PC-3 (cell line): ENCODE measurements around the gene LUC7L3. TPM values are rescaled to one million over a fixed set of nuclear protein-coding genes. Genes with fewer than 3 reads are reported as not detected.

Source experiments
- ATAC-seq: fragments of 200-7000 bp; cut with Tn5 transposase; 2 replicates; pipeline ENCODE4 v1.9.1; 2020; ENCODE audit warnings: mild to moderate bottlenecking, moderate library complexity
- BruUV-seq: library from RNA; stranded (reverse); fragments of 400-500 nt; replicated peaks from 2 replicates; lab custom pipeline; 2021; lab: Mats Ljungman, UMichigan
- CTCF ChIA-PET: fragments of 300-600 bp; sonication (Branson Sonifier 250); formaldehyde crosslinking; loops from one replicate; lab custom pipeline; 2022; ENCODE audit warnings: antibody characterized with exemption; lab: Charles Lee
- POLR2A ChIA-PET: fragments of 300-600 bp; sonication (Branson Sonifier 250); formaldehyde crosslinking; loops from one replicate; lab custom pipeline; 2022; ENCODE audit warnings: antibody characterized with exemption; ENCODE audit not compliant: unreplicated experiment; lab: Charles Lee
- DNase-seq: peaks from one replicate; pipeline ENCODE4 v3.0.0-alpha.2; 2015
- H2AFZ ChIP-seq: fragments of 300-600 bp; sonication (generic); 2 replicates; pipeline ENCODE4 v1.6.0; 2016; ENCODE audit warnings: antibody characterized with exemption, low read length
- H3F3A ChIP-seq: fragments of 300-600 bp; sonication (generic); one replicate; pipeline ENCODE4 v1.6.0; 2017; ENCODE audit warnings: antibody characterized with exemption, low read length, control low read depth, mild to moderate bottlenecking; ENCODE audit not compliant: unreplicated experiment
- H3K27ac ChIP-seq: fragments of 300-600 bp; sonication (generic); 2 replicates; pipeline ENCODE4 v1.5.1; 2016; ENCODE audit warnings: mild to moderate bottlenecking, low read length
- H3K27me3 ChIP-seq: fragments of 300-600 bp; sonication (generic); 2 replicates; pipeline ENCODE4 v1.6.1; 2016; ENCODE audit warnings: low read length, mixed read lengths
- H3K36me3 ChIP-seq: fragments of 300-600 bp; sonication (generic); 2 replicates; pipeline ENCODE4 v1.6.1; 2016; ENCODE audit warnings: low read depth, mixed run types, low read length, mixed read lengths
- H3K4me1 ChIP-seq: fragments of 300-600 bp; sonication (generic); 2 replicates; pipeline ENCODE4 v1.5.1; 2016; ENCODE audit warnings: low read length; ENCODE audit not compliant: insufficient read depth
- H3K4me2 ChIP-seq: fragments of 300-600 bp; sonication (generic); 2 replicates; pipeline ENCODE4 v1.6.0; 2016; ENCODE audit warnings: low read length
- H3K4me3 ChIP-seq: fragments of 300-600 bp; sonication (generic); 2 replicates; pipeline ENCODE4 v1.5.1; 2016; ENCODE audit warnings: mild to moderate bottlenecking, low read length, mixed read lengths
- H3K79me2 ChIP-seq: fragments of 300-600 bp; sonication (generic); 2 replicates; pipeline ENCODE4 v1.6.1; 2017; ENCODE audit warnings: low read length, mixed read lengths
- H3K9ac ChIP-seq: fragments of 300-600 bp; sonication (generic); 2 replicates; pipeline ENCODE4 v1.6.0; 2016; ENCODE audit warnings: mild to moderate bottlenecking, low read length
- H3K9me2 ChIP-seq: fragments of 300-600 bp; sonication (generic); replicated peaks from 2 replicates; pipeline ENCODE4 v1.6.1; 2016; ENCODE audit warnings: mixed run types, low read length, mixed read lengths
- H3K9me3 ChIP-seq: fragments of 300-600 bp; sonication (generic); 2 replicates; pipeline ENCODE4 v1.6.1; 2016; ENCODE audit warnings: low read length, mixed read lengths
- H4K20me1 ChIP-seq: fragments of 300-600 bp; sonication (generic); 2 replicates; pipeline ENCODE4 v1.6.1; 2016; ENCODE audit warnings: low read length, mixed read lengths
- CTCF ChIP-seq: fragments of 300-600 bp; sonication (generic); conservative IDR thresholded peaks from 2 replicates; pipeline ENCODE4 v1.5.1; 2017; ENCODE audit warnings: antibody characterized with exemption, low read depth, mild to moderate bottlenecking, low read length
- EZH2 ChIP-seq: fragments of 300-600 bp; sonication (generic); IDR thresholded peaks from one replicate; pipeline ENCODE4 v1.6.1; 2017; ENCODE audit warnings: antibody characterized with exemption, mild to moderate bottlenecking, low read length; ENCODE audit not compliant: unreplicated experiment
- EZH2phosphoT487 ChIP-seq: fragments of 300-600 bp; sonication (generic); IDR thresholded peaks from 2 replicates; pipeline ENCODE4 v1.6.1; 2018; ENCODE audit warnings: mild to moderate bottlenecking, antibody characterized with exemption, low read length, borderline replicate concordance
- intact Hi-C: fragments of 100-400 bp; cut with micrococcal nuclease; formaldehyde crosslinking; loops from 2 replicates; pipeline ENCODE4 v1.9.0; 2023
- total RNA-seq: library from RNA; depleted of rRNA; stranded (reverse); fragments of >200 nt; gene quantifications from 2 replicates; pipeline ENCODE4 v1.2.3, GENCODE V29; 2014

The LUC7L3 gene
- total RNA-seq, 1 experiment from 2014 or later = 43.0 TPM

GRCh38 chr17:50710650-50711049 lies 8.8 kb upstream of the LUC7L3 start:
- Histone ChIP-seq H3K4me2 (no peak overlapping the region), H3K27me3 (no peaks in the 10 kb centered on the region), H3K9me2 (no peaks in the 10 kb centered on the region), H3K9ac (no peak overlapping the region), H3K27ac (no peak overlapping the region), H2AFZ (no peak overlapping the region), H3K36me3 (no peaks in the 10 kb centered on the region), H4K20me1 (no peaks in the 10 kb centered on the region), H3K79me2 (peaks cover 35% of the 10 kb centered on the region), H3F3A (no peaks in the 10 kb centered on the region), H3K4me1 (peaks cover 17% of the 10 kb centered on the region), H3K4me3 (no peak overlapping the region), H3K9me3 (no peaks in the 10 kb centered on the region)
- intact Hi-C loops = no loop called here
- no peak for ATAC-seq
- ChIA-PET CTCF (no interaction called here), POLR2A (no interaction called here)
- BruUV-seq = no TSS peak
- no peak for DNase-seq
- TF ChIP-seq EZH2 = no peak
- TF ChIP-seq CTCF = no peak
- no peak for TF ChIP-seq EZH2phosphoT487

GRCh38 chr17:50712641-50713040 lies 6.8 kb upstream of the LUC7L3 start:
- no peak overlapping the region for H3K27ac ChIP-seq
- DNase-seq = no peak
- no peaks in the 10 kb centered on the region for H3K9me3 ChIP-seq
- CTCF ChIA-PET = no interaction called here
- no peak overlapping the region for H2AFZ ChIP-seq
- H3K9ac ChIP-seq = no peak overlapping the region
- peaks cover 17% of the 10 kb centered on the region for H3K79me2 ChIP-seq
- H3K4me1 ChIP-seq = peaks cover 14% of the 10 kb centered on the region
- intact Hi-C loops = no loop called here
- H4K20me1 ChIP-seq = no peaks in the 10 kb centered on the region
- no peaks in the 10 kb centered on the region for H3F3A ChIP-seq
- no peak for ATAC-seq
- TF ChIP-seq EZH2phosphoT487 (no peak), CTCF (no peak), EZH2 (no peak)
- H3K27me3 ChIP-seq = no peaks in the 10 kb centered on the region
- no peaks in the 10 kb centered on the region for H3K9me2 ChIP-seq
- POLR2A ChIA-PET = no interaction called here
- no TSS peak for BruUV-seq
- H3K36me3 ChIP-seq = no peaks in the 10 kb centered on the region
- H3K4me3 ChIP-seq = no peak overlapping the region
- H3K4me2 ChIP-seq = no peak overlapping the region

- POLR2A ChIA-PET = no interaction called here
- TF ChIP-seq EZH2 = no peak
- TF ChIP-seq EZH2phosphoT487 = no peak
- no peak for TF ChIP-seq CTCF
- peaks cover 4% of the 10 kb centered on the region for H3K4me1 ChIP-seq
- H3K9ac ChIP-seq = no peak overlapping the region
- no peaks in the 10 kb centered on the region for H3K9me3 ChIP-seq
- DNase-seq = no peak
- no peaks in the 10 kb centered on the region for H3K36me3 ChIP-seq
- H3K4me3 ChIP-seq = no peak overlapping the region
- no TSS peak for BruUV-seq
- ATAC-seq = no peak
- H3F3A ChIP-seq = no peaks in the 10 kb centered on the region
- intact Hi-C loops = no loop called here
- no peak overlapping the region for H2AFZ ChIP-seq
- no peak overlapping the region for H3K27ac ChIP-seq
- CTCF ChIA-PET = no interaction called here
- H4K20me1 ChIP-seq = peaks cover 8% of the 10 kb centered on the region
- H3K27me3 ChIP-seq = no peaks in the 10 kb centered on the region
- H3K4me2 ChIP-seq = no peak overlapping the region
- H3K79me2 ChIP-seq = peaks cover 16% of the 10 kb centered on the region
- H3K9me2 ChIP-seq = no peaks in the 10 kb centered on the region
Observed at GRCh38 chr17:50715471-50715870, 3.9 kb upstream of the LUC7L3 start.
